Right lobe of liver (tissue), 4 donors: Measurements from ENCODE around the gene AVPR1A.
"Not testable (repeated sequence)": the region's sequence is repeated elsewhere in the genome, so short reads cannot be mapped to it uniquely, and the experiment has no call there.

ENCODE experiments used
- CTCF ChIP-seq, 4 donors: fragments of 200-600 bp in 3 of 4; fragments of 450-650 bp in 1 of 4; IDR thresholded peaks; one replicate each; pipeline versions ENCODE4 v1.5.1 to v1.8.0; 2016 to 2022; ENCODE audit warnings: antibody characterized with exemption in 4 of 4, mild to moderate bottlenecking in 2 of 4
- POLR2A ChIP-seq: fragments of 450-650 bp; IDR thresholded peaks from one replicate; pipeline ENCODE4 v1.6.1; 2017; ENCODE audit warnings: antibody characterized with exemption, mild to moderate bottlenecking
- donor health status: DM: no; HTN: no; CAD: no.
- donor health status: DM: no; HTN: no; CAD: no.
- donor health status: DM: no; HTN: yes; CAD: no.

DNA sequence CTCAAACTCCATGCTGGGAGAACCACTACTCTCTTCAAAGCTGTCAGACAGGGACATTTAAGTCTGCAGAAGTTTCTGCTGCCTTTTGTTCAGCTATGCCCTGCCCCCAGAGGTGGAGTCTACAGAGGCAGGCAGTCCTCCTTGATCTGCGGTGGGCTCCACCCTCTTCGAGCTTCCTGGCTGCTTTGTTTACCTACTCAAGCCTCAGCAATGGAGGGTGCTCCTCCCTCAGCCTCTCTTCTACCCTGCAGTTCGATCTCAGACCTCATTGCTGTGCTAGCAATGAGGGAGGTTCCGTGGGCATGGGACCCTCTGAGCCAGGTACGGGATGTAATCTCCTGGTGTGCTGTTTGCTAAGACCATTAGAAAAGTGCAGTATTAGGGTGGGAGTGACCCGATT, 16.7 kb upstream of the AVPR1A start:
- TF ChIP-seq CTCF (IDR thresholded peaks at IDR 0.05); POLR2A: not testable (repeated sequence)
